ENCODE data around the gene FXR2. TPM values are rescaled to one million over a fixed set of nuclear protein-coding genes. Genes with fewer than 3 reads are reported as not detected.

Gene FXR2
- total and polyA plus RNA-seq, 2 experiments from 2014 or later, result 10.9 to 24.4 TPM

- peak; percentile 87 for ATAC-seq
- H3K4me1 Mint-ChIP-seq, result peaks cover 6% of the 10 kb centered on the region; the same call in 1 of the 3 replicates
- Histone ChIP-seq H3F3A (replicated peaks; ENCODE audit: low read depth) (peaks cover 14% of the 10 kb centered on the region), H3K9me2 (ENCODE audit: insufficient read depth) (no peaks in the 10 kb centered on the region), H3K4me2 (peak within 1 kb of the TSS; percentile 90), H3K79me2 (replicated peaks; ENCODE audit: insufficient read depth) (no peaks in the 10 kb centered on the region), H4K20me1 (replicated peaks; ENCODE audit: insufficient read depth) (no peaks in the 10 kb centered on the region), H3K36me3 (ENCODE audit: insufficient read depth) (no peaks in the 10 kb centered on the region), H3K27me3 (ENCODE audit: insufficient read depth) (peaks cover 13% of the 10 kb centered on the region), H3K4me3 (peak within 1 kb of the TSS; percentile 84), H3K4me1 (ENCODE audit: insufficient read depth) (peaks cover 5% of the 10 kb centered on the region; the same call in 1 of the 2 replicates), H3K27ac (ENCODE audit: low read depth) (no peak within 1 kb of the TSS), H2AFZ (peak within 1 kb of the TSS; percentile 99)
- H3K4me3 Mint-ChIP-seq, result peak within 1 kb of the TSS; percentile 80
- no peak within 1 kb of the TSS for H3K27ac Mint-ChIP-seq
- H3K9me3 Mint-ChIP-seq, result no peaks in the 10 kb centered on the region
- no peaks in the 10 kb centered on the region for H3K36me3 Mint-ChIP-seq (ENCODE audit: low read depth)
- TF ChIP-seq JUNB (IDR thresholded peaks at IDR 0.05; ENCODE audit: unreplicated experiment), result no peak
- peak; percentile 70 for TF ChIP-seq POLR2AphosphoS5 (IDR thresholded peaks at IDR 0.05; ENCODE audit: low read depth)
- H3K27me3 Mint-ChIP-seq (ENCODE audit: insufficient read depth, low read depth, poor library complexity), result peaks cover 8% of the 10 kb centered on the region
- peak; percentile 68 for DNase-seq (ENCODE audit: low spot score)
Measured at GRCh38 chr17:7548585-7549400, 65.9 kb downstream of the FXR2 start, which contains the start of gene TNFSF12. Gene TNFSF12, plus strand, starts transcription at chr17:7549058. Its CDS starts 96 bp downstream, at chr17:7549154.

- no peak overlapping the region for H3K27ac ChIP-seq (ENCODE audit: low read depth)
- Mint-ChIP-seq H3K27me3 (ENCODE audit: insufficient read depth, low read depth, poor library complexity) (peaks cover 13% of the 10 kb centered on the region), H3K4me1 (peaks cover 6% of the 10 kb centered on the region; the same call in 1 of the 3 replicates), H3K27ac (no peak overlapping the region), H3K36me3 (ENCODE audit: low read depth) (no peaks in the 10 kb centered on the region), H3K9me3 (no peaks in the 10 kb centered on the region), H3K4me3 (no peak overlapping the region)
- H3F3A ChIP-seq (replicated peaks; ENCODE audit: low read depth), result peaks cover 11% of the 10 kb centered on the region
- no peaks in the 10 kb centered on the region for H3K79me2 ChIP-seq (replicated peaks; ENCODE audit: insufficient read depth)
- TF ChIP-seq CTCF (conservative IDR thresholded peaks at IDR 0.05; ENCODE audit: low read depth in 2 of 2) (no peak), ZNF462 (CRISPR knock-in tag; IDR thresholded peaks at IDR 0.05) (no peak), ZNF331 (CRISPR knock-in tag; IDR thresholded peaks at IDR 0.05; ENCODE audit: low read depth) (no peak)
- TF ChIP-seq, protein P1, sequence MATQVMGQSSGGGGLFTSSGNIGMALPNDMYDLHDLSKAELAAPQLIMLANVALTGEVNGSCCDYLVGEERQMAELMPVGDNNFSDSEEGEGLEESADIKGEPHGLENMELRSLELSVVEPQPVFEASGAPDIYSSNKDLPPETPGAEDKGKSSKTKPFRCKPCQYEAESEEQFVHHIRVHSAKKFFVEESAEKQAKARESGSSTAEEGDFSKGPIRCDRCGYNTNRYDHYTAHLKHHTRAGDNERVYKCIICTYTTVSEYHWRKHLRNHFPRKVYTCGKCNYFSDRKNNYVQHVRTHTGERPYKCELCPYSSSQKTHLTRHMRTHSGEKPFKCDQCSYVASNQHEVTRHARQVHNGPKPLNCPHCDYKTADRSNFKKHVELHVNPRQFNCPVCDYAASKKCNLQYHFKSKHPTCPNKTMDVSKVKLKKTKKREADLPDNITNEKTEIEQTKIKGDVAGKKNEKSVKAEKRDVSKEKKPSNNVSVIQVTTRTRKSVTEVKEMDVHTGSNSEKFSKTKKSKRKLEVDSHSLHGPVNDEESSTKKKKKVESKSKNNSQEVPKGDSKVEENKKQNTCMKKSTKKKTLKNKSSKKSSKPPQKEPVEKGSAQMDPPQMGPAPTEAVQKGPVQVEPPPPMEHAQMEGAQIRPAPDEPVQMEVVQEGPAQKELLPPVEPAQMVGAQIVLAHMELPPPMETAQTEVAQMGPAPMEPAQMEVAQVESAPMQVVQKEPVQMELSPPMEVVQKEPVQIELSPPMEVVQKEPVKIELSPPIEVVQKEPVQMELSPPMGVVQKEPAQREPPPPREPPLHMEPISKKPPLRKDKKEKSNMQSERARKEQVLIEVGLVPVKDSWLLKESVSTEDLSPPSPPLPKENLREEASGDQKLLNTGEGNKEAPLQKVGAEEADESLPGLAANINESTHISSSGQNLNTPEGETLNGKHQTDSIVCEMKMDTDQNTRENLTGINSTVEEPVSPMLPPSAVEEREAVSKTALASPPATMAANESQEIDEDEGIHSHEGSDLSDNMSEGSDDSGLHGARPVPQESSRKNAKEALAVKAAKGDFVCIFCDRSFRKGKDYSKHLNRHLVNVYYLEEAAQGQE (IDR thresholded peaks at IDR 0.05; ENCODE audit: unreplicated experiment), result no peak
- no peak overlapping the region for H2AFZ ChIP-seq
- DNase-seq (ENCODE audit: low spot score) (no peak), ATAC-seq (no peak)
- no peaks in the 10 kb centered on the region for H3K9me2 ChIP-seq (ENCODE audit: insufficient read depth)
- no peak overlapping the region for H3K4me3 ChIP-seq
- H4K20me1 ChIP-seq (replicated peaks; ENCODE audit: insufficient read depth), result no peaks in the 10 kb centered on the region
- no peaks in the 10 kb centered on the region for H3K36me3 ChIP-seq (ENCODE audit: insufficient read depth)
- H3K27me3 ChIP-seq (ENCODE audit: insufficient read depth), result peaks cover 13% of the 10 kb centered on the region
- no peak overlapping the region for H3K4me2 ChIP-seq
- H3K4me1 ChIP-seq (ENCODE audit: insufficient read depth), result peaks cover 5% of the 10 kb centered on the region; the same call in 1 of the 2 replicates
Measured at GRCh38 chr17:7544911-7545310, 69.8 kb downstream of the FXR2 start.
